ENCODE measurements around the gene C7. TPM values are rescaled to one million over a fixed set of nuclear protein-coding genes. Genes with fewer than 3 reads are reported as not detected.

Gene C7
- total RNA-seq, 1 donor from 2014 or later: not detected

DNA sequence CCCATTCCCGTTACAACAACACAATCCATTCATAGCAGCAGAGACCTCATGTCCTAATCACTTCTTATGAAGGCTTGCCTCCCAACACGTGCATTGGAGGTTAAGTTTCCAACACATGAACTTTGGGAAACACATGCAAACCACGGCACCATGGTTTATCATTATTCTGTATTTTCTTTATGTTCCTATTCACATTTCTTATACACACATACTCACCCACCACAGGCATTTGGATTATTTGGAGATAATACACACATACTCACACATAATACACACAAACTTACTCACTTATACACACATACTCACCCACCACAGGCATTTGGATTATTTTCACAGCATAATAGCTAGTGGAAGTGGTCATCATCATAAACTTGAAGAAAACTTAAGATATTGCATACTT is 75.6 kb downstream of the C7 start:
- TF ChIP-seq, protein P1, sequence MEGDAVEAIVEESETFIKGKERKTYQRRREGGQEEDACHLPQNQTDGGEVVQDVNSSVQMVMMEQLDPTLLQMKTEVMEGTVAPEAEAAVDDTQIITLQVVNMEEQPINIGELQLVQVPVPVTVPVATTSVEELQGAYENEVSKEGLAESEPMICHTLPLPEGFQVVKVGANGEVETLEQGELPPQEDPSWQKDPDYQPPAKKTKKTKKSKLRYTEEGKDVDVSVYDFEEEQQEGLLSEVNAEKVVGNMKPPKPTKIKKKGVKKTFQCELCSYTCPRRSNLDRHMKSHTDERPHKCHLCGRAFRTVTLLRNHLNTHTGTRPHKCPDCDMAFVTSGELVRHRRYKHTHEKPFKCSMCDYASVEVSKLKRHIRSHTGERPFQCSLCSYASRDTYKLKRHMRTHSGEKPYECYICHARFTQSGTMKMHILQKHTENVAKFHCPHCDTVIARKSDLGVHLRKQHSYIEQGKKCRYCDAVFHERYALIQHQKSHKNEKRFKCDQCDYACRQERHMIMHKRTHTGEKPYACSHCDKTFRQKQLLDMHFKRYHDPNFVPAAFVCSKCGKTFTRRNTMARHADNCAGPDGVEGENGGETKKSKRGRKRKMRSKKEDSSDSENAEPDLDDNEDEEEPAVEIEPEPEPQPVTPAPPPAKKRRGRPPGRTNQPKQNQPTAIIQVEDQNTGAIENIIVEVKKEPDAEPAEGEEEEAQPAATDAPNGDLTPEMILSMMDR (IDR thresholded peaks at IDR 0.05): no peak
- Mint-ChIP-seq H3K36me3 (ENCODE audit: low read depth) (no peaks in the 10 kb centered on the region), H3K4me3 (no peak overlapping the region), H3K27me3 (peaks cover 2% of the 10 kb centered on the region), H3K4me1 (no peaks in the 10 kb centered on the region), H3K9me3 (peaks cover 9% of the 10 kb centered on the region), H3K27ac (no peak overlapping the region)
- intact Hi-C loops (cut with micrococcal nuclease): no loop called here
- ChIA-PET POLR2A (no interaction called here), CTCF (no interaction called here)
- no peak for ATAC-seq (ENCODE audit: low read depth)
- no peak for DNase-seq

DNA sequence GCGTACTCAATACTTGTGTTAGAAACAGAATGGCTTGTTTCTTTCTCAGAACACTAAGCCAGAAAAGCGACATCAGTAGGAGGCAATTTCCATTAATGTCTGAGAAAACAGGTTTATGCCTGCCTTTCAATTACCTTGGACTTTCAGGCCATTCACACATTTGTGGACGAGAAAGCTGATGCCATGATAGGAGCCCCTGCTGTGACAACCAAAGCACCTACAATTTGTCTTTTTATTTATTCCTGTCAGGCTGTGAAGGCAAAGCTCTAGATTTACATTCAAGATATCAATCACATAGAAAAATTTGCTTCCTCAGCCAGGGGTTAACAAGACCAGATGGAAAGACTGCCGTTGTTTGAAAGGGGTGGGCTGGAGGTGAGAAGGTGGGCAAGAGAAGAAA is 76.2 kb downstream of the C7 start:
- DNase-seq: no peak
- intact Hi-C loops (cut with micrococcal nuclease): no loop called here
- H3K27ac Mint-ChIP-seq: no peak overlapping the region
- no peak overlapping the region for H3K4me3 Mint-ChIP-seq
- H3K9me3 Mint-ChIP-seq: peaks cover 9% of the 10 kb centered on the region
- no peaks in the 10 kb centered on the region for H3K36me3 Mint-ChIP-seq (ENCODE audit: low read depth)
- TF ChIP-seq, protein P1 (IDR thresholded peaks at IDR 0.05): no peak
- POLR2A ChIA-PET: no interaction called here
- H3K4me1 Mint-ChIP-seq: no peaks in the 10 kb centered on the region
- peaks cover 2% of the 10 kb centered on the region for H3K27me3 Mint-ChIP-seq
- ATAC-seq (ENCODE audit: low read depth): no peak
- CTCF ChIA-PET: no interaction called here

DNA sequence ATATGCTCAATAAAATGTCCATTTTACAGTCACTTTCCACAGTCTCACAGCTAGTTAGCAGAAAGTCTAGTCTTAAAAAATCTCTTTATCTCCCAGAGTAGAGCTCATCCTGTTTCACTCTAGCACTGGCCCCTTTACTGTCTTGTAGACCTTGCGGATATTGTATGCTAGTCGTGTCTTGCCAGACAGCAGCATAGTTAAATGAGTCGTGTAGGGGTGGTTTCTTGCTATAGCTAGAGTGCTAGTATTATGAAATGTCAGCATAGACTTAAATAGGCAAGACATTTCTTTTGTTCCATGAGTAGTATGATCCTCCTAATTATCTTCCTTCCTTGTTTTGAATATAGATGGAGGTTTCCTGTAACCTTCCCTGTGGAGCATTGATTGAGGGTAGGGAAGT is 77.4 kb downstream of the C7 start:
- Mint-ChIP-seq H3K36me3 (ENCODE audit: low read depth) (no peaks in the 10 kb centered on the region), H3K4me1 (no peaks in the 10 kb centered on the region), H3K27ac (no peak overlapping the region), H3K27me3 (peaks cover 2% of the 10 kb centered on the region), H3K4me3 (no peak overlapping the region), H3K9me3 (peaks cover 9% of the 10 kb centered on the region)
- TF ChIP-seq, protein P1 (IDR thresholded peaks at IDR 0.05): no peak
- ATAC-seq (ENCODE audit: low read depth) (no peak), DNase-seq (no peak)
- ChIA-PET CTCF (no interaction called here), POLR2A (no interaction called here)
- intact Hi-C loops (cut with micrococcal nuclease): no loop called here

DNA sequence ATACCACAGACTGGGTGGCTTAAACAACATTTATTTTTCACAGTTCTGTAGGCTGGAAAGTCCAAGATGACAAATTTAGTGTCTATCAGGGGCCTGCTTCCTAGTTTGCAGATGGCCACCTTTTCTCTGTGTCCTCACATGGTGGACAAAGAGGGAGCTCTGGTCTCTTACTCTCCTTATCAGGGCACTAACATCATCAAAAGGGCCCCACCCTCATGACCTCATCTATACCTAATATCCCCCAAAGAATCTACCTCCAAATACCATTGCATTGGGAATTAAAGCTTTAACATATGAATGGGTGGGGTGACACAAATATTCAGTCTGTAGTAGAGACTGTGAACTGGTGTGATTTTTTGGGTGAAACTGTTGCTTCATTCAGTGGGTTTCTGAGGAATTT is 78.1 kb downstream of the C7 start:
- no peak for ATAC-seq (ENCODE audit: low read depth)
- no peak overlapping the region for H3K4me3 Mint-ChIP-seq
- H3K36me3 Mint-ChIP-seq (ENCODE audit: low read depth): no peaks in the 10 kb centered on the region
- ChIA-PET POLR2A (no interaction called here), CTCF (no interaction called here)
- no peak for DNase-seq
- TF ChIP-seq, protein P1 (IDR thresholded peaks at IDR 0.05): no peak
- no peak overlapping the region for H3K27ac Mint-ChIP-seq
- H3K9me3 Mint-ChIP-seq: peaks cover 9% of the 10 kb centered on the region
- intact Hi-C loops (cut with micrococcal nuclease): no loop called here
- H3K4me1 Mint-ChIP-seq: no peaks in the 10 kb centered on the region
- peaks cover 2% of the 10 kb centered on the region for H3K27me3 Mint-ChIP-seq

DNA sequence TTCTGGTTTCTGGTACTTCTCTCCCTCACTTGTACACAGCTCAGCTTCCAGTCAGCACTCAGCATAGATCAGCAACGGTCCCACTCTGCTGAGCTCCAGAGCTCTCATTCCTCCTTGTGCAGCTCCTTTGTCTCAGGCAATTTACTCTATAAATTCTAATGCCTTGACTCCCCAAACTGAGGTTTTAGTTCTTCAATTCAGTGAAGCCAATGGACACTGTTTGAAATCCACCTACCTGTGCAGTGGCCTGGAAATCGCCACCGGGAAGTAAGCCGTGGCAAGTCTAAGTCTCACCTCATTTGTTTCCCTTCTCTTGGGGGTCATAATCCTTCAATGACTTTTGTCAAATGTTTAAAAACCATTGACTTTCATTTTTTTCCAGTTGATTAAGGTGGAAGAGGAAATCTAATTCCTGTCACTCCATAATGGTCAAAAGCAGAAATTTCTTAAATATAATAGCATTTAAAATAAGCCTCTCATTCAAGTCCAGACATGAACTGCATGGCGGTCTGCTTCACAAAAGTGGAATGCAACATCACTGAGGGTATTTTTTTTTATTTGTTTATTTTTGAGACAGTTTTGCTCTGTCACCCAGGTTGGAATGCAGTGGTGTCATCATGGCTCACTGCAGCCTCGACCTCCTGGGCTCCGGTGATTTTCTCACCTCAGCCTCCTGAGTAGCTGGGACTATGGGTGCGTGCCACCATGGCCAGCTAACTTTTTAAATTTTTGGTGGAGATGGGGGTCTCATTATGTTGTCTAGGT is 79.6 kb downstream of the C7 start:
- Mint-ChIP-seq H3K27ac (no peak overlapping the region), H3K36me3 (ENCODE audit: low read depth) (no peaks in the 10 kb centered on the region), H3K27me3 (peaks cover 2% of the 10 kb centered on the region), H3K4me3 (no peak overlapping the region), H3K4me1 (no peaks in the 10 kb centered on the region), H3K9me3 (peaks cover 9% of the 10 kb centered on the region)
- intact Hi-C loops (cut with micrococcal nuclease): no loop called here
- DNase-seq (no peak), ATAC-seq (ENCODE audit: low read depth) (no peak)
- ChIA-PET POLR2A (no interaction called here), CTCF (no interaction called here)
- TF ChIP-seq, protein P1 (IDR thresholded peaks at IDR 0.05): no peak

Data from activated B cell treated with CpG ODN at 0.5 μM for 24 hours (primary cell).